Upper lobe of left lung (tissue), 4 donors: ENCODE data around the gene RGL3.

Experiments used
- POLR2A ChIP-seq, 4 donors: fragments of 450-650 bp; IDR thresholded peaks; one replicate each; pipeline ENCODE4 v1.5.1; 2016 to 2017; ENCODE audit warnings: antibody characterized with exemption in 4 of 4, mild to moderate bottlenecking in 2 of 4
- POLR2AphosphoS5 ChIP-seq, 2 donors: sonication (generic); formaldehyde crosslinking; IDR thresholded peaks; one replicate each; pipeline ENCODE4 v1.5.1; 2017; ENCODE audit warnings: antibody characterized with exemption in 2 of 2
- TF ChIP-seq, protein P1 (sequence below), 6 experiments: fragments of 450-650 bp in 4 of 6; fragments of 200-600 bp in 2 of 6; sonication (generic) in 2 of 6; IDR thresholded peaks; one replicate each; pipeline ENCODE4 v1.5.1; 2016 to 2019; ENCODE audit warnings: antibody characterized with exemption in 6 of 6

DNA sequence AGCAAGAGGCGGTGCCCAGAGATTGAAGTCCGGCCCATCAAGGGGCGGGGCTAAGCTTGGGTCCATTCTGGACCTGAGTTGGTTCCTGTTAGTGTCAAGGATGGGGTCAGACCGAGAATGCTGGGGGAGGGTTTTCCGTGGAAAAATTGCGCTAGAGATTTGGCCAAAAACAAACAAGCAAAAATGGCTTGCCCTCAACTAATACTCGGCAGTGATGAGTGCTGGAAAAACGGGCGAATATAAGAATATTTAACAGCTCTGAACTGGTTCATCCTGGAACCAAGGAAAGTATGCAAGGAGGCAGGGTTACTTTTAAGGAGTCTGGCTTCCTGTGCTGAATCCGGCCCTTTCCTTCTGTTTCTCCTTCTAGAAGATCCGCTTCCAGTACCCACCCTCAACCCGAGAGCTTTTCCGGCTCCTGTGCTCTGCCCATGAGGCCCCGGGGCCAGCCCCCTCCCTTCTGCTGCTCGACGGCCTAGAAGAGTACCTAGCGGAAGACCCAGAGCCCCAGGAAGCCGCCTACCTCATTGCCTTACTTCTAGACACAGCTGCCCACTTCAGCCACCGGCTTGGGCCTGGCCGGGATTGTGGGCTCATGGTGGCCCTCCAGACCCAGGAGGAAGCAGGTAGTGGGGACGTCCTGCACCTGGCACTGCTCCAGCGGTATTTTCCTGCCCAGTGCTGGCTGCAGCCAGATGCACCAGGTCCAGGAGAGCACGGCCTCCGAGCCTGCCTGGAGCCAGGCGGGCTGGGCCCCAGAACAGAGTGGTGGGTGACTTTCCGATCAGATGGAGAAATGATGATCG lies 43.8 kb downstream of the RGL3 start:
- TF ChIP-seq POLR2AphosphoS5 (IDR thresholded peaks at IDR 0.05) = peak; percentile 10 to 56
- peak in 3 of 4 donors; percentile 2 to 84 (median 66) for TF ChIP-seq POLR2A (IDR thresholded peaks at IDR 0.05)
- TF ChIP-seq, protein P1, sequence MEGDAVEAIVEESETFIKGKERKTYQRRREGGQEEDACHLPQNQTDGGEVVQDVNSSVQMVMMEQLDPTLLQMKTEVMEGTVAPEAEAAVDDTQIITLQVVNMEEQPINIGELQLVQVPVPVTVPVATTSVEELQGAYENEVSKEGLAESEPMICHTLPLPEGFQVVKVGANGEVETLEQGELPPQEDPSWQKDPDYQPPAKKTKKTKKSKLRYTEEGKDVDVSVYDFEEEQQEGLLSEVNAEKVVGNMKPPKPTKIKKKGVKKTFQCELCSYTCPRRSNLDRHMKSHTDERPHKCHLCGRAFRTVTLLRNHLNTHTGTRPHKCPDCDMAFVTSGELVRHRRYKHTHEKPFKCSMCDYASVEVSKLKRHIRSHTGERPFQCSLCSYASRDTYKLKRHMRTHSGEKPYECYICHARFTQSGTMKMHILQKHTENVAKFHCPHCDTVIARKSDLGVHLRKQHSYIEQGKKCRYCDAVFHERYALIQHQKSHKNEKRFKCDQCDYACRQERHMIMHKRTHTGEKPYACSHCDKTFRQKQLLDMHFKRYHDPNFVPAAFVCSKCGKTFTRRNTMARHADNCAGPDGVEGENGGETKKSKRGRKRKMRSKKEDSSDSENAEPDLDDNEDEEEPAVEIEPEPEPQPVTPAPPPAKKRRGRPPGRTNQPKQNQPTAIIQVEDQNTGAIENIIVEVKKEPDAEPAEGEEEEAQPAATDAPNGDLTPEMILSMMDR (IDR thresholded peaks at IDR 0.05) = no peak
